Left lung (tissue), 14 donors: Measurements from ENCODE around the gene HOXA1. TPM values are rescaled to one million over a fixed set of nuclear protein-coding genes. Genes with fewer than 3 reads are reported as not detected.

Experiments used
- ATAC-seq: fragments of 200-7000 bp; cut with Tn5 transposase; one replicate; pipeline ENCODE4 v1.9.1; 2020; ENCODE audit warnings: moderate library complexity
- DNase-seq, 4 donors: peaks; one replicate each; pipeline ENCODE4 v3.0.0-alpha.2; 2013 to 2020
- H3K27ac ChIP-seq, 2 donors: fragments of 200-600 bp; sonication (generic) in 1 of 2; one replicate each; pipeline versions ENCODE4 v1.5.0 to v1.8.0; 2020 to 2021
- H3K27me3 ChIP-seq, 2 donors: fragments of 200-600 bp; sonication (generic) in 1 of 2; one replicate each; pipeline versions ENCODE4 v1.5.0 to v1.8.0; 2020 to 2021
- H3K36me3 ChIP-seq, 2 donors: fragments of 200-600 bp; sonication (generic) in 1 of 2; one replicate each; pipeline versions ENCODE4 v1.5.0 to v1.8.0; 2020 to 2021
- H3K4me1 ChIP-seq, 2 donors: fragments of 200-600 bp; one replicate each; pipeline ENCODE4 v1.8.0; 2021
- H3K4me3 ChIP-seq, 2 donors: fragments of 200-600 bp; sonication (generic) in 1 of 2; one replicate each; pipeline versions ENCODE4 v1.5.0 to v1.8.0; 2020 to 2021; ENCODE audit warnings: mild to moderate bottlenecking in 1 of 2
- H3K9me3 ChIP-seq, 2 donors: fragments of 200-600 bp; sonication (generic) in 1 of 2; one replicate each; pipeline versions ENCODE4 v1.5.0 to v1.8.0; 2020 to 2021
- intact Hi-C, 2 donors: fragments of 100-400 bp; cut with DNase I; formaldehyde crosslinking; loops; one replicate each; pipeline versions ENCODE4 v1.11.2 to v1.14.2; 2022
- long read RNA-seq, 12 donors: library from polyadenylated mRNA in 2 of 12; unstranded in 2 of 12; transcript quantifications; one replicate each; pipeline ENCODE4 v2.0.0 and lab custom pipeline, GENCODE V29; 2019 to 2026
- polyA plus RNA-seq, 6 donors: library from polyadenylated mRNA; unstranded; fragments of 120-200 nt; gene quantifications; one replicate each; pipeline ENCODE4 v1.2.1, GENCODE V29; 2013; ENCODE audit not compliant: insufficient read length in 6 of 6
- total RNA-seq, 2 donors: library from RNA; stranded (reverse); fragmentation: NEBNext Ultra II Directional; extraction: Animal tissue kit (Norgen Biotek cat#: 25700); gene quantifications; one replicate each; pipeline ENCODE4 v1.2.1, GENCODE V29; 2021
- TF ChIP-seq, protein P1 (sequence below), 2 donors: fragments of 200-600 bp; sonication (generic) in 1 of 2; IDR thresholded peaks; one replicate each; pipeline versions ENCODE4 v1.5.0 to v1.8.0; 2021; ENCODE audit warnings: antibody characterized with exemption in 2 of 2
- donor health status: DM: no; HTN: yes; CAD: no.
- donor health status: DM: no; HTN: no; CAD: no.

Gene HOXA1
- total RNA-seq: under 1 TPM; 0.50 to 0.60 TPM
- polyA plus RNA-seq: 1 to 10 TPM; 1.9 to 3.1 (median 2.3) TPM
- long read RNA-seq, donor 1, partial matches to known transcripts: 0 of 2 reads
- long read RNA-seq, donor 1, other reads (novel, unspliced or antisense): 0 of 2 reads
- long read RNA-seq, donor 2, partial matches to known transcripts: 0 of 4 reads
- long read RNA-seq, donor 2, other reads (novel, unspliced or antisense): 0 of 4 reads
- long read RNA-seq, donor 3, partial matches to known transcripts: 33 of 45 reads
- long read RNA-seq, donor 3, other reads (novel, unspliced or antisense): 9 of 45 reads
- long read RNA-seq, donor 4: 0 reads
- long read RNA-seq, donor 5, partial matches to known transcripts: 32 of 32 reads
- long read RNA-seq, donor 5, other reads (novel, unspliced or antisense): 0 of 32 reads
- long read RNA-seq, donor 6, partial matches to known transcripts: 64 of 64 reads
- long read RNA-seq, donor 6, other reads (novel, unspliced or antisense): 0 of 64 reads
- long read RNA-seq, donor 7: 0 reads
- long read RNA-seq, donor 8, partial matches to known transcripts: 0 of 2 reads
- long read RNA-seq, donor 8, other reads (novel, unspliced or antisense): 0 of 2 reads
- long read RNA-seq, donor 9: 0 reads
- long read RNA-seq, donor 10: 0 reads
- long read RNA-seq, donor 11, partial matches to known transcripts: 0 of 1 reads
- long read RNA-seq, donor 11, other reads (novel, unspliced or antisense): 0 of 1 reads
- long read RNA-seq, donor 12, partial matches to known transcripts: 0 of 1 reads
- long read RNA-seq, donor 12, other reads (novel, unspliced or antisense): 0 of 1 reads

DNA sequence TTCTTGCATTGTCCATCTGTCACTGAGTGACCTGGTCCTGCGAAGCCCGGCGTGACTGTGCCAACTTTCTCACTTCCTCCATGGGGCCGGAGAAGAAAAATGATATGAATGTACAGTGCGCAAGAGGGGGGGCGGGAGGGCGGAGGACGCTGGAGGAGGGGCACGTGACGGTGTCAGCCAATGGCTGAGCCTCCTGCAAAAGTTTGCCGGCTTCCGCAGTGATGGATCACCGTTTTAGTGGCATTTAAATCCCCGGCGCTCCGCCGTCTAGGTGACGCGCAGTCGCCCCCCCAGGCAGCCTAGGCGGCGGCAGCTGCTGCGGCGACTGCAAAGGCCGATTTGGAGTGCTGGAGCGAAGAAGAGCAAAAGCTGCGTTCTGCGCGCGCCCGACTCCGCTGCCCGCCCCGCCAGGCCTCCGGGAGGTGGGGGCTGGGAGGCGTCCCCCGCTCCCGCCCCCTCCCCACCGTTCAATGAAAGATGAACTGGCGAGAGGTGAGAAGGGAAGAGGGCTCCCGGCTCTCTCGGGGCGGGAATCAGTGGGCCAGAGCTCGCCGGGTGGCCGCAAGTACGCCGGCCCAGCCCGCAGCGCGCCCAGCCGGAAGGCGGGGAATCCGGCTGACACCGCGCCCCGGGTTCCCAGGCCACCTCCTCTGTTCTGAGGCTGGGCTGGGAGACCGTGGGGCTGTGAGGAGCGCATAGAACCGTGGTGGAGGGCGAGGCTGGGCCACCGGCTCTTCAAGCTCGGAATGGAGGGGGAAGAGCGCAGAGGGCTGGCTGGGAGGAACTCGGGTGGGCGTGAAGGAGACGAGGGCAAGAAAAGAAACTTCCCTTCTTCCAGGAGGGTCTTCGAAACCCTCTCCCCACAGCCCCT, at the start of gene HOXA1:
HOXA1 (minus strand) TSS at position 104 of the 871 bp plus-strand sequence; CDS start at position 16, 88 bp downstream.
- peaks cover 4 to 37% of the 10 kb centered on the region in 2 donors for H3K4me1 ChIP-seq
- TF ChIP-seq, protein P1, sequence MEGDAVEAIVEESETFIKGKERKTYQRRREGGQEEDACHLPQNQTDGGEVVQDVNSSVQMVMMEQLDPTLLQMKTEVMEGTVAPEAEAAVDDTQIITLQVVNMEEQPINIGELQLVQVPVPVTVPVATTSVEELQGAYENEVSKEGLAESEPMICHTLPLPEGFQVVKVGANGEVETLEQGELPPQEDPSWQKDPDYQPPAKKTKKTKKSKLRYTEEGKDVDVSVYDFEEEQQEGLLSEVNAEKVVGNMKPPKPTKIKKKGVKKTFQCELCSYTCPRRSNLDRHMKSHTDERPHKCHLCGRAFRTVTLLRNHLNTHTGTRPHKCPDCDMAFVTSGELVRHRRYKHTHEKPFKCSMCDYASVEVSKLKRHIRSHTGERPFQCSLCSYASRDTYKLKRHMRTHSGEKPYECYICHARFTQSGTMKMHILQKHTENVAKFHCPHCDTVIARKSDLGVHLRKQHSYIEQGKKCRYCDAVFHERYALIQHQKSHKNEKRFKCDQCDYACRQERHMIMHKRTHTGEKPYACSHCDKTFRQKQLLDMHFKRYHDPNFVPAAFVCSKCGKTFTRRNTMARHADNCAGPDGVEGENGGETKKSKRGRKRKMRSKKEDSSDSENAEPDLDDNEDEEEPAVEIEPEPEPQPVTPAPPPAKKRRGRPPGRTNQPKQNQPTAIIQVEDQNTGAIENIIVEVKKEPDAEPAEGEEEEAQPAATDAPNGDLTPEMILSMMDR (IDR thresholded peaks at IDR 0.05): no peak
- ATAC-seq (peak; percentile 81), DNase-seq (peak; percentile 86 to 95 (median 88))
- peak within 1 kb of the TSS; percentile 59 to 88 for H3K4me3 ChIP-seq
- peaks cover 13 to 100% of the 10 kb centered on the region in 2 donors for H3K27me3 ChIP-seq
- H3K27ac ChIP-seq: peak within 1 kb of the TSS; percentile 88 to 90
- intact Hi-C loops: loop anchor here in 1 of 2 donors (5.0 kb wide), 2 partner anchors 46 to 239 kb away; partner anchors contain the start of gene HOXA5
- peaks cover 0 to 6% of the 10 kb centered on the region in 2 donors for H3K36me3 ChIP-seq
- H3K9me3 ChIP-seq: no peaks in the 10 kb centered on the region

DNA sequence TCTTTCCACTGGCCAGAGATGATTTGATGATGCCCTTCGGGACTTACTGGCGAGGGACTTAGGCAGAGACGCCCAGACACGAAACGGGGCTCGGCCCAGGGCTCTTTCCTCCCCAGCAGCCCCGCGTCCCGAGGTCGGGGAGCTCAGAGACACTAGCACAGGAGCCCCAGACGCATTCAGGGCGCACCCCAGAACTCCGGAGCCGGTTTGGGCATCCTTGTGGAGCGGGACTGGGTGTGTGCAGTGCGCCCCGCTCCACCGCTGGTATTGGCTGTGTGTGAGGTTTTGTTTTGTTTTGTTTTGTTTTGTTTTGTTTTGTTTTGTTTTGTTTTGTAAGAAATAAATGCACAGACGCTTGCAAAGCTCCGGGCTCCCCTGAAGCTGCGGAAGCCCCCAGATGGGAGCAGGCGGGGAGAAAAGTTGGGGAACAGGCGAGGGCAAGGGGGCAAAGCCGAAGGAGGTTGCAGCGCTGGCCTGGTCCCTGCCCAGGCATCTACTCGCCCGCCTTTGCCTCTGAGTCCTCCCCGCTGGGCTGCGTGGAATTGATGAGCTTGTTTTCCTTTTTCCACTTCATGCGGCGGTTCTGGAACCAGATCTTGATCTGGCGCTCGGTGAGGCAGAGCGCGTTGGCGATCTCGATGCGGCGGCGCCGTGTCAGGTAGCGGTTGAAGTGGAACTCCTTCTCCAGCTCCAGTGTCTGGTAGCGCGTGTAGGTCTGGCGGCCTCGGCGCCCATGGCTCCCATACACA, 49.5 kb upstream of the HOXA1 start:
- DNase-seq (peak in 3 of 4 donors; percentile 26 to 81 (median 60)), ATAC-seq (no peak)
- Histone ChIP-seq H3K27me3 (peaks cover 39 to 100% of the 10 kb centered on the region in 2 donors), H3K9me3 (no peaks in the 10 kb centered on the region), H3K4me1 (peaks cover 0 to 31% of the 10 kb centered on the region in 2 donors), H3K36me3 (no peaks in the 10 kb centered on the region), H3K27ac (peak overlapping the region; percentile 74 to 87), H3K4me3 (peak overlapping the region; percentile 7 to 52)
- intact Hi-C loops: no loop called here
- TF ChIP-seq, protein P1 (IDR thresholded peaks at IDR 0.05): no peak

DNA sequence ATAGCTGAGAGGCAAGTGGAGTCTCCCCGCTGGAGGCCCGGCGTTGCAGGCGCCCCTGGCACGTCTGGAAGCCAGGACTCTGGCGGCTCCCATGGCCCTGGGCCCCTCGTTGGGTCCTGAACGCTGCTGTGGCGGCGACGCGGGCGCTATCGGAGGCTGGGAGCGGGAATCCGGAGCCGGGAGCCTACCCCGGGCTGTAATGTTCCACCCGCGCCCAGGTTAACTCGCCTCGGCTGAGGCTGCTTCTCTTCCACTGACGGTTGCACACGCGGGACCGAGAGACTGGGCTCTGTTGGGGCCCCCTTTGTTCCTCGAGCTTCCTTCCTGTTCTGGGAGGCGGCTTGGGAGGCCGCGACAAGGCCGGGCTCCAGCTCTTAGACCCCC, 49.0 kb upstream of the HOXA1 start:
- Histone ChIP-seq H3K36me3 (no peaks in the 10 kb centered on the region), H3K9me3 (no peaks in the 10 kb centered on the region), H3K4me3 (peak overlapping the region in 1 of 2 donors; percentile 52), H3K27ac (peak overlapping the region; percentile 74 to 87), H3K4me1 (peaks cover 0 to 28% of the 10 kb centered on the region in 2 donors), H3K27me3 (peaks cover 38 to 100% of the 10 kb centered on the region in 2 donors)
- ATAC-seq (no peak), DNase-seq (peak in 3 of 4 donors; percentile 31 to 66 (median 49))
- TF ChIP-seq, protein P1 (IDR thresholded peaks at IDR 0.05): no peak
- intact Hi-C loops: loop anchor here in 1 of 2 donors (5.0 kb wide), 1 partner anchor 47 kb away; the partner anchor contains the start of gene HOXA1
